Measurements from ENCODE around the gene PKN1. TPM values are rescaled to one million over a fixed set of nuclear protein-coding genes. Genes with fewer than 3 reads are reported as not detected.

Gene PKN1
- total and polyA plus RNA-seq, 9 of the 15 experiments (the other 6 are each of a cell fraction or from before 2014, with no cell fraction given), result 0.30 to 228 (median 77.5) TPM

GRCh38 chr19:14383661-14384555 lies 49.2 kb upstream of the PKN1 start (continued):
- TF ChIP-seq ZNF592 (IDR thresholded peaks at IDR 0.05), result peak; percentile 73; the same call in 1 of the 2 replicates
- TF ChIP-seq LARP7 (IDR thresholded peaks at IDR 0.05), result no peak
- no peak for TF ChIP-seq ID3 (CRISPR knock-in tag; IDR thresholded peaks at IDR 0.05)
- TF ChIP-seq ID3 (tag; IDR thresholded peaks at IDR 0.05), result 0 out of 2 replicates have a peak, but pooled peaks have one; percentile 25
- peak; percentile 16 to 81; a peak in 3 of 4 replicates for TF ChIP-seq RCOR1 (IDR thresholded peaks at IDR 0.05; ENCODE audit: borderline replicate concordance in 1 of 2, low read depth in 2 of 2, low read length in 2 of 2)
- 0 out of 2 replicates have a peak, but pooled peaks have one; percentile 64 for TF ChIP-seq GATAD2B (IDR thresholded peaks at IDR 0.05; ENCODE audit: borderline replicate concordance)
- TF ChIP-seq MLLT1 (IDR thresholded peaks at IDR 0.05), result 0 out of 4 replicates have a peak, but pooled peaks of 1 of the 2 experiments have one; percentile 28
- TF ChIP-seq TRIM24 (IDR thresholded peaks at IDR 0.05), result no peak
- peak; percentile 66 for TF ChIP-seq ATF7 (IDR thresholded peaks at IDR 0.05)
- peak; percentile 54; the same call in 1 of the 2 replicates for TF ChIP-seq ZBTB9 (CRISPR knock-in tag; IDR thresholded peaks at IDR 0.05)
- 0 out of 2 replicates have a peak, but pooled peaks have one; percentile 16 for TF ChIP-seq POLR2AphosphoS5 (IDR thresholded peaks at IDR 0.05; ENCODE audit: control insufficient read depth, insufficient read depth, low read depth, low read length)
